GM12873 (cell line): ENCODE data around the gene HS2ST1.

Experiments used
- CTCF ChIP-seq: IDR thresholded peaks from 2 replicates; pipeline ENCODE4 v1.5.1; 2012; ENCODE audit warnings: low read depth, mild to moderate bottlenecking, moderate library complexity, low read length, control low read depth; ENCODE audit not compliant: insufficient read depth; ENCODE audit errors: missing control alignments

Gene HS2ST1

GRCh38 chr1:87000460-87000859 is 86.0 kb downstream of the HS2ST1 start:
- no peak for TF ChIP-seq CTCF

- no peak for TF ChIP-seq CTCF
Measured at GRCh38 chr1:87004857-87005256, 90.4 kb downstream of the HS2ST1 start.

- no peak for TF ChIP-seq CTCF
Measured at GRCh38 chr1:87007323-87007722, 92.9 kb downstream of the HS2ST1 start.

- no peak for TF ChIP-seq CTCF
Measured at GRCh38 chr1:87017998-87018672, 103.7 kb downstream of the HS2ST1 start.

- TF ChIP-seq CTCF: no peak
Measured at GRCh38 chr1:87023326-87023725, 108.9 kb downstream of the HS2ST1 start.

GRCh38 chr1:87024936-87025540 is 110.6 kb downstream of the HS2ST1 start:
- TF ChIP-seq CTCF: peak; percentile 52

- TF ChIP-seq CTCF: no peak
Measured at GRCh38 chr1:87028576-87028975, 114.1 kb downstream of the HS2ST1 start.
